HG02870 (cell line): ENCODE measurements around the gene RNASEL.
"Not testable (repeated sequence)": the region's sequence is repeated elsewhere in the genome, so short reads cannot be mapped to it uniquely, and the experiment has no call there.

Experiments used
- ATAC-seq: cut with Tn5 transposase; IDR thresholded peaks from one replicate; pipeline ENCODE4 v1.9.1; 2021; ENCODE audit warnings: mild to moderate bottlenecking, moderate library complexity; ENCODE audit not compliant: unreplicated experiment

RNASEL gene

GRCh38 chr1:182567629-182568028 is 21.4 kb downstream of the RNASEL start:
- no peak for ATAC-seq

GRCh38 chr1:182565537-182565936 is 23.5 kb downstream of the RNASEL start:
- no peak for ATAC-seq

- no peak for ATAC-seq
Measured at GRCh38 chr1:182564406-182565004, 24.6 kb downstream of the RNASEL start.

- ATAC-seq, result no peak
Measured at GRCh38 chr1:182563095-182563494, 26.0 kb downstream of the RNASEL start.

DNA sequence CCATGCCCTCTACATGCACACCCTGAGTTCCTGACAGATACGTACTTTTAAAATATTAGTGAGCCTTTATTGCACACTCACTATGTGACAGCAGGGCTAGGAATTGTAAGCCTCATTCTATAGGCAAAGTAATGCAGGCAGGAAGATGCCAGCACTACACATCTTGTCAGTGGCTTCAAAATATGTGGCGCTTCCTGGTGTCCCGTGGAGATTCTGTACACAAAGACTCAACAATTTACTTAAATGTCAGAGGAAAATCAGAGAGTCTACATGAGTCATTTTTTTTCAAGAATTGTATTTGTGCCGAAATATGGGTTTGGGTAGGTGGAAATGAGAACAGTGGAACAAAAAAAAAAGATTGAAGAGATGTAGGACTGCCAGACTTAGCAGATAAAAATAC is 27.6 kb downstream of the RNASEL start:
- no peak for ATAC-seq

- ATAC-seq, result no peak
Measured at GRCh38 chr1:182560392-182560984, 28.6 kb downstream of the RNASEL start.

DNA sequence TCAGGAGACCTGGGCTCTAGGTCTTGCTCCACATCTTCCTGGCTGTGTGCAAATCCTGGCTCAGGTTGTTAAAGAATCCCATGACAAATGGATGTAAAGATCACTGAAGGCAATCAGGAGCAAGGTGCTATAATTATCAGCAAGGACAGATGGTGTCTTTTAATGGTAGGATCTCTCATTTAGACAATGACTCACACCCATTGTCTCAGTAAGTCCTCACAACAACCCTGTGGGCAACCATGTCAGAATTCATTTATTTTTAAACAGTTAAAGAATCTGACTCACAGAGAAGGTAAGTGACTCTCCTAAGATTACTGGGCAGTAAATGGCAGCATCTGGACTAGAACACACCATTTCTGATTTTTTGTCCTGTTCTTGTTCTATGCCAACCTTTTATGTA is 32.8 kb downstream of the RNASEL start:
- no peak for ATAC-seq

DNA sequence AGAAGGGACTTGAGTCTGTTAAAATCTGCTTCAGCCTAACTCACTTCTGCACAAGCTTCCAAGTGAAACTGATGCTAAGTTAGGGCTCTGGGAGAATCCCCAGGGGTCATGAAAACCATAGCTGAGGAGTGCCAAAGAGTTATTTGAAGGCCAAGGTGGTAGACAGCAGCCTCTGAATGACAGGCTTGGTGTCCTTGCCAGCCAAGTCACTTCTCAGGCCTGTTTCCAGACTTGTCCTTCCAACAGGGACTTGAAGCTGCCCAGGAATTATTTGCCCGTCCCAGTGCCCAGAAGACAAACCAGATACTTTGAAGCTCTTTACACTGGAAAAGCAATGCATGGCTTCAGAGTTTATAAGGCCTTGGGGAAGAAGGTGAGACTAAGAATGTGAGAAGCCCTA is 33.6 kb downstream of the RNASEL start:
- ATAC-seq, result no peak

DNA sequence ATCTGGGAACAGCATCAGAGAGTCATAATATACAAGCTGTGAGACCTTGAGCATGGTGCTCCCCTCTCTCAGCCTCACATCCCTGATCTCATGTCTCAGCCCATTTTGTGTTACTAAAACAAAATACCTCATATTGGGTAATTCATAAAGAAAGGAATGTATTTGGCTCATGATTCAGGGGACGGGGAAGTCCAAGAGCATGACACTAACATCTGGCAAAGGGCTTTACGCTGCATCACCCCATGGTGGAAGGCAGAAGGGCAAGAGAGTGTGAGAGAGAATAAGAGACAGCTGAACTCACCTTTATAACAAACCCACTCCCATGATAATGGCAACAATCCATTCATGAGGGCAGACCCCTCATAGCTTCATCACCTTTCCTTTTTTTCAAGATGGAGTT is 36.5 kb downstream of the RNASEL start:
- ATAC-seq, result no peak

GRCh38 chr1:182549811-182550210 is 39.2 kb downstream of the RNASEL start:
- ATAC-seq, result no peak

GRCh38 chr1:182549346-182549745 is 39.7 kb downstream of the RNASEL start:
- no peak for ATAC-seq

DNA sequence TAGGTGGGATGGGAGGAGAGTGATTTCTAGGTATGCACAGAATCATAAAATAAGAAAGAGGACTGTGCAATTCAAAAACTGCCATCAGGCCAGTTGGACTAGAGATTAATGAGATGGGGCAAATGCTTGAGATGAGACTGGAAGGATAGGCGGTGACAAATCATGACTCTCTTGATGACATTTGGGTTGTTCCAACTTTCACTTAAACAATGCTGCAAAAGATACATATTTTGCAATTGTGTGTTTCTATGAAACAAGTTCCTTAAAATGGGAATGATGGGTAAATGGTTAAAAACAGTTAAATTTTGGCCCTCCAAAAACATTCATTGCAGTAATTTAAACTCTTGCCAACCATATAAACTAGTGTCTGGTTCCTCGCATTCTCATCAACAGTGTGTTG is 55.2 kb downstream of the RNASEL start:
- ATAC-seq, result no peak

DNA sequence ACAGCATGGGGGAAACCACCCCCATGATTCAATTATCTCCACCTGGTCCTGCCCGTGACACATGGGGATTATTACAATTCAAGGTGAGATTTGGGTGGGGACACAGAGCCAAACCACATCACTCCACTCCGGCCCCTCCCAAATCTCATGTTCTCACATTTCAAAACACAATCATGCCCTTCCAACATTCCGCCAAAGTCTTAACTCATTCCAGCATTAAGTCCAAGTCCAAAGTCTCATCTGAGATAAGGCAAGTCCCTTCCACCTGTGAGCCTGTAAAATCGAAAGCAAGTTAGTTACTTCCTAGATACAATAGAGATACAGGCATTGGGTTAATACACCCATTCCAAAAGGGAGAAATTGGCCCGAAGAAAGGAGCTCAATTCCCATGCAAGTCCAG is 60.9 kb downstream of the RNASEL start:
- not testable (repeated sequence) for ATAC-seq

- no peak for ATAC-seq
Measured at GRCh38 chr1:182527680-182528079, 61.4 kb downstream of the RNASEL start.

DNA sequence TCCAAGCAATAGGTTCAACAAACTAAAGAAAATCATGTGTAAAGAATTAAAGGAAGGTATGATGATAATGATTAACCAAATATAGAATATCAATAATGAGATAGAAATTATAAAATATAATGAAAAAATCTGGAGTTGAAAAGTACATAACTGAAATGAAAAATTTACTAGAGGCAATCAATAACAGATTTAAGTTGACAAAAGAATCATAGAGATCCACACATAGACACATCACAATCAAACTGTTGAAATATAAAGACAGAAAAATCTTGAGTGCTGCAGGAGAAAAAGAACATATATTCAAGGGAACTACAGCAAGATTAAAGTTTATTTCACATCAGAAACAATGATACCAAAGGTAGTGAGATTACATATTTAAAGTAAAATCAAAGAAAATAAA is 63.7 kb downstream of the RNASEL start:
- ATAC-seq, result no peak
